IMR-90 (cell line): Measurements from ENCODE around the gene ELF5. TPM values are rescaled to one million over a fixed set of nuclear protein-coding genes. Genes with fewer than 3 reads are reported as not detected.

Experiments used
- ATAC-seq: fragments of 200-7000 bp; cut with Tn5 transposase; 2 replicates; pipeline ENCODE4 v1.9.1; 2020; ENCODE audit warnings: low read depth, mild to moderate bottlenecking, moderate library complexity
- BruUV-seq: library from RNA; stranded (reverse); fragments of 400-500 nt; replicated peaks from 2 replicates; lab custom pipeline; 2021; lab: Mats Ljungman, UMichigan
- CTCF ChIA-PET: fragments of 300-600 bp; formaldehyde crosslinking; extraction: SDS; loops from one replicate; lab custom pipeline; 2021; ENCODE audit warnings: antibody characterized with exemption; lab: Yijun Ruan, JAX
- POLR2A ChIA-PET: fragments of 300-600 bp; sonication (Branson Sonifier 250); formaldehyde crosslinking; loops from one replicate; lab custom pipeline; 2022; ENCODE audit warnings: antibody characterized with exemption; ENCODE audit not compliant: unreplicated experiment; lab: Charles Lee
- DNase-seq: peaks from one replicate; pipeline ENCODE4 v3.0.0; 2013
- H2AFZ ChIP-seq: replicated peaks from 2 replicates; pipeline ENCODE3; 2013; ENCODE audit warnings: low read length, mild to moderate bottlenecking; ENCODE audit not compliant: poor library complexity
- H2AK5ac ChIP-seq: 2 replicates; pipeline ENCODE4 v1.6.1; 2013; ENCODE audit warnings: low read depth, low read length, inconsistent platforms
- H2AK9ac ChIP-seq: replicated peaks from 2 replicates; pipeline ENCODE3; 2013; ENCODE audit warnings: mild to moderate bottlenecking, low read depth, low read length, moderate library complexity; ENCODE audit not compliant: poor library complexity
- H2BK120ac ChIP-seq: 2 replicates; pipeline ENCODE4 v1.6.1; 2013; ENCODE audit warnings: low read depth, low read length, inconsistent platforms
- H2BK15ac ChIP-seq: 3 replicates; pipeline ENCODE4 v1.6.1; 2013; ENCODE audit warnings: low read depth, low read length, inconsistent platforms
- H2BK20ac ChIP-seq: 2 replicates; pipeline ENCODE4 v1.6.1; 2013; ENCODE audit warnings: low read depth, mild to moderate bottlenecking, inconsistent platforms, low read length, moderate library complexity
- H2BK5ac ChIP-seq: 2 replicates; pipeline ENCODE4 v1.6.1; 2013; ENCODE audit warnings: mild to moderate bottlenecking, low read depth, low read length, inconsistent platforms; ENCODE audit not compliant: poor library complexity, severe bottlenecking
- H3K14ac ChIP-seq: replicated peaks from 2 replicates; pipeline ENCODE4 v1.6.1; 2013; ENCODE audit warnings: low read depth, low read length, inconsistent platforms
- H3K18ac ChIP-seq: 2 replicates; pipeline ENCODE4 v1.6.1; 2013; ENCODE audit warnings: low read depth, low read length, control low read depth
- H3K23ac ChIP-seq: 2 replicates; pipeline ENCODE4 v1.6.1; 2013; ENCODE audit warnings: low read depth, low read length, inconsistent platforms
- H3K27ac ChIP-seq: 2 replicates; pipeline ENCODE4 v1.5.1; 2013; ENCODE audit warnings: mild to moderate bottlenecking, control low read depth, low read length; ENCODE audit not compliant: insufficient read depth
- H3K27me3 ChIP-seq: 2 replicates; pipeline ENCODE4 v1.6.1; 2013; ENCODE audit warnings: low read length; ENCODE audit not compliant: control insufficient read depth, insufficient read depth
- H3K36me3 ChIP-seq: 2 replicates; pipeline ENCODE4 v1.6.1; 2013; ENCODE audit warnings: low read length, mixed read lengths; ENCODE audit not compliant: control insufficient read depth, insufficient read depth
- H3K4ac ChIP-seq: 2 replicates; pipeline ENCODE4 v1.6.1; 2013; ENCODE audit warnings: low read depth, low read length, inconsistent platforms
- H3K4me1 ChIP-seq: 2 replicates; pipeline ENCODE4 v1.6.1; 2013; ENCODE audit warnings: low read length, mixed read lengths; ENCODE audit not compliant: control insufficient read depth, insufficient read depth
- H3K4me2 ChIP-seq: 2 replicates; pipeline ENCODE4 v1.6.1; 2013; ENCODE audit warnings: low read depth, mild to moderate bottlenecking, control low read depth, low read length, moderate library complexity
- H3K4me3 ChIP-seq: 2 replicates; pipeline ENCODE4 v1.5.1; 2013; ENCODE audit warnings: low read depth, mild to moderate bottlenecking, control low read depth, low read length, moderate library complexity; ENCODE audit not compliant: insufficient read depth
- H3K56ac ChIP-seq: 2 replicates; pipeline ENCODE4 v1.6.1; 2013; ENCODE audit warnings: low read length, inconsistent platforms; ENCODE audit not compliant: insufficient read depth; ENCODE audit errors: extremely low read depth
- H3K79me1 ChIP-seq, 2 experiments: 2 replicates each; pipeline ENCODE4 v1.6.1; 2013; ENCODE audit warnings: low read length in 2 of 2, inconsistent platforms in 1 of 2, low read depth in 1 of 2
- H3K9ac ChIP-seq: 2 replicates; pipeline ENCODE4 v1.6.1; 2013; ENCODE audit warnings: low read depth, low read length, control low read depth
- H3K9me1 ChIP-seq: 2 replicates; pipeline ENCODE4 v1.6.1; 2013; ENCODE audit warnings: low read length, inconsistent platforms; ENCODE audit not compliant: insufficient read depth
- H3K9me3 ChIP-seq: 2 replicates; pipeline ENCODE4 v1.6.1; 2013; ENCODE audit warnings: low read length; ENCODE audit not compliant: control insufficient read depth, insufficient read depth
- H4K20me1 ChIP-seq: 2 replicates; pipeline ENCODE4 v1.6.1; 2013; ENCODE audit warnings: low read length, inconsistent platforms; ENCODE audit not compliant: insufficient read depth
- H4K5ac ChIP-seq: 2 replicates; pipeline ENCODE4 v1.6.1; 2013; ENCODE audit warnings: mild to moderate bottlenecking, low read depth, low read length, control low read depth
- H4K8ac ChIP-seq, 2 experiments: 2 replicates each; pipeline ENCODE4 v1.6.1; 2013; ENCODE audit warnings: low read depth in 2 of 2, low read length in 2 of 2, control low read depth in 1 of 2, inconsistent platforms in 1 of 2
- H4K91ac ChIP-seq: 2 replicates; pipeline ENCODE4 v1.6.1; 2013; ENCODE audit warnings: low read depth, low read length, inconsistent platforms; ENCODE audit not compliant: insufficient read depth
- CHD1 ChIP-seq: IDR thresholded peaks from 2 replicates; pipeline ENCODE4 v1.6.1; 2012; ENCODE audit warnings: low read depth, low read length, improper control_type of control experiment
- CTCF ChIP-seq: conservative IDR thresholded peaks from 2 replicates; pipeline ENCODE4 v1.5.1; 2012; ENCODE audit warnings: mild to moderate bottlenecking, low read depth, low read length, improper control_type of control experiment
- ELK1 ChIP-seq: fragments of 150-350 bp; IDR thresholded peaks from 2 replicates; pipeline ENCODE4 v1.6.1; 2016; ENCODE audit warnings: low read depth, mild to moderate bottlenecking, low read length, moderate library complexity, borderline replicate concordance
- MAZ ChIP-seq: IDR thresholded peaks from 2 replicates; pipeline ENCODE4 v1.6.1; 2012; ENCODE audit warnings: low read depth, mild to moderate bottlenecking, low read length, improper control_type of control experiment, moderate library complexity, borderline replicate concordance
- NFE2L2 ChIP-seq: fragments of 150-350 bp; IDR thresholded peaks from 2 replicates; pipeline ENCODE4 v1.6.1; 2016; ENCODE audit warnings: low read depth, mild to moderate bottlenecking, low read length
- POLR2A ChIP-seq: IDR thresholded peaks from 2 replicates; pipeline ENCODE4 v1.6.1; 2012; ENCODE audit warnings: mild to moderate bottlenecking, low read depth, low read length
- RAD21 ChIP-seq: IDR thresholded peaks from 2 replicates; pipeline ENCODE4 v1.6.1; 2012; ENCODE audit warnings: low read length, improper control_type of control experiment
- RCOR1 ChIP-seq: IDR thresholded peaks from 2 replicates; pipeline ENCODE4 v1.6.1; 2012; ENCODE audit warnings: mild to moderate bottlenecking, low read length, improper control_type of control experiment; ENCODE audit not compliant: insufficient replicate concordance
- RFX5 ChIP-seq: IDR thresholded peaks from 2 replicates; pipeline ENCODE4 v1.8.0; 2012; ENCODE audit warnings: low read depth, mild to moderate bottlenecking, low read length, moderate library complexity
- WGBS, 2 experiments: methylation state at CpG; one replicate each; pipeline versions ENCODE4 v1.1.5 to v1.1.7; 2013; ENCODE audit warnings: missing lambda C conversion rate in 2 of 2; ENCODE audit not compliant: insufficient read length in 1 of 2; ENCODE audit errors: extremely low coverage in 2 of 2; 5-methylcytosine and 5-hydroxymethylcytosine counted together
- dilution Hi-C: fragments of 300-500 bp; cut with HindIII; formaldehyde crosslinking; loops from one replicate; pipeline ENCODE4 v1.14.3; 2018; ENCODE audit warnings: low sequenced_read_pairs; ENCODE audit not compliant: unreplicated experiment
- in situ Hi-C: fragments of 300-500 bp; cut with MboI; formaldehyde crosslinking; loops from 3 replicates; pipeline ENCODE4 v1.14.3; 2019; ENCODE audit warnings: low sequenced_read_pairs, inconsistent platforms, mixed read lengths
- intact Hi-C: fragments of 100-400 bp; cut with micrococcal nuclease; formaldehyde crosslinking; loops from 2 replicates; pipeline ENCODE4 v1.10.0; 2022
- polyA plus RNA-seq, 3 experiments: library from polyadenylated mRNA; depleted of rRNA; stranded (reverse); fragments of >200 nt; gene quantifications; 2 replicates each; pipeline ENCODE4 v1.2.3, GENCODE V29; 2012; ENCODE audit warnings: low replicate concordance in 1 of 3
- total RNA-seq: library from RNA; depleted of rRNA; stranded (reverse); fragments of >200 nt; gene quantifications from 2 replicates; pipeline ENCODE4 v1.2.3, GENCODE V29; 2012

Gene ELF5
- total and polyA plus RNA-seq, 2 of the 4 experiments (the other 2 are of a cell fraction): not detected

- H2BK5ac ChIP-seq: no peak overlapping the region
- ATAC-seq: no peak
- no CpG with 5 or more reads among the region's 3 CpGs for WGBS, 2 experiments
- no peaks in the 10 kb centered on the region for H3K4me1 ChIP-seq
- 0 out of 2 replicates have a peak, but pooled peaks cover 3% of the 10 kb centered on the region for H4K20me1 ChIP-seq
- in situ Hi-C loops: no loop called here
- no peak overlapping the region for H3K4me3 ChIP-seq
- H3K4ac ChIP-seq: no peak overlapping the region
- no peaks in the 10 kb centered on the region for H3K27me3 ChIP-seq
- H4K5ac ChIP-seq: no peak overlapping the region
- no peak overlapping the region for H3K9ac ChIP-seq
- no peak overlapping the region for H4K91ac ChIP-seq
- peaks cover 6% of the 10 kb centered on the region; the same call in 1 of the 2 replicates for H3K9me1 ChIP-seq
- ChIA-PET POLR2A (no interaction called here), CTCF (no interaction called here)
- no peak overlapping the region for H2AFZ ChIP-seq
- H3K14ac ChIP-seq: no peak overlapping the region
- H2BK15ac ChIP-seq: no peak overlapping the region
- intact Hi-C loops: no loop called here
- H2BK120ac ChIP-seq: no peak overlapping the region
- H3K79me1 ChIP-seq: peaks cover 13 to 31% of the 10 kb centered on the region in 2 experiments
- H3K56ac ChIP-seq: no peak overlapping the region
- H2BK20ac ChIP-seq: no peak overlapping the region
- H3K23ac ChIP-seq: no peak overlapping the region
- H4K8ac ChIP-seq: no peak overlapping the region
- dilution Hi-C loops: no loop called here
- DNase-seq: no peak
- no peak overlapping the region for H2AK9ac ChIP-seq
- no TSS peak for BruUV-seq
- TF ChIP-seq RAD21: no peak
- no peak for TF ChIP-seq RFX5
- no peak for TF ChIP-seq NFE2L2
- no peak for TF ChIP-seq CTCF
- TF ChIP-seq CHD1: no peak
- TF ChIP-seq RCOR1: no peak
- no peak for TF ChIP-seq ELK1
- no peak for TF ChIP-seq MAZ
- TF ChIP-seq POLR2A: no peak
- H3K9me3 ChIP-seq: no peaks in the 10 kb centered on the region
- H2AK5ac ChIP-seq: no peak overlapping the region
- no peak overlapping the region for H3K4me2 ChIP-seq
- peaks cover 18% of the 10 kb centered on the region for H3K36me3 ChIP-seq
- no peak overlapping the region for H3K18ac ChIP-seq
- H3K27ac ChIP-seq: no peak overlapping the region
Observed at GRCh38 chr11:34451053-34451452, 62.5 kb downstream of the ELF5 start.
